Activated effector memory CD4-positive, alpha-beta T cell treated with Interleukin-2 at 50 U/mL for 16 hours (primary cell): ENCODE measurements around the gene RBM17.
"Not testable (repeated sequence)": the region's sequence is repeated elsewhere in the genome, so short reads cannot be mapped to it uniquely, and the experiment has no call there.

Experiments
- DNase-seq: peaks from one replicate; pipeline ENCODE4 v3.0.0-alpha.2; 2020

RBM17 gene

DNA sequence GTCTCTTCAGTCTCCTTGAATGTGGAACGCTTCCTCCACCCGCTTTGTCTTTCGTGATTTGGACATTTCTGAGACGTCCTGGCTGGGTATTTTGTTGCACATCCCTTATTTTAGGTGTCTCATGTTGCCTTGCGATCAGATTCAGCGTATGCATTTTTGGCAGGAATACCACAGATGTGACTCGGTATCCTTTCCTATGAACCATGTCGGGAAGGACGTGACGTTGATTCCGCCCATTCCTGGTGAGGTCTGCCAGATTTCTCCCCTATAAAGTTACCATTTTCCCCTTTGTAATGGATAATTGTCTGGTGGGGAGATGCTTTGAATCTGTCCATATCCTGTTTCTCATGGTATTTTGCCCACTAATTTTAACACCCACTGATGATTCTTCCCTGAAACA, 49.6 kb downstream of the RBM17 start:
- no peak for DNase-seq

DNA sequence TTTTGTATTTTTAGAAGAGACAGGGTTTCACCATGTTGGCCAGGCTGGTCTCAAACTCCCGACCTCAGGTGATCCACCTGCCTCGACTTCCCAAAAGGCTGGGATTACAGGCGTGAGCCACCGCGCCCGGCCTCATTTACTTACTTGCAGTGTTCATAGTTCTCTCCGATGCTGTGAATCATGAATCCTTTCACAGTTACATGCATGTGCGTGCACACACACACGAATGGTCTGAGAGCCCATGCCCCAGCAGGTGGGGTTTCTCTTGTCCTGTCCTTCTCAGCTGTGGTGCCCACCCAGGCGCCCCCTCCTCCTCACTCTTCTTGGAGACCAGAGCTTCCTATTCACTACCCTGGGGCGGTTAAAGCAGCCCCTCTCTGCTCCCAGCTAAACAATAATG, 50.6 kb downstream of the RBM17 start:
- DNase-seq = no peak

DNA sequence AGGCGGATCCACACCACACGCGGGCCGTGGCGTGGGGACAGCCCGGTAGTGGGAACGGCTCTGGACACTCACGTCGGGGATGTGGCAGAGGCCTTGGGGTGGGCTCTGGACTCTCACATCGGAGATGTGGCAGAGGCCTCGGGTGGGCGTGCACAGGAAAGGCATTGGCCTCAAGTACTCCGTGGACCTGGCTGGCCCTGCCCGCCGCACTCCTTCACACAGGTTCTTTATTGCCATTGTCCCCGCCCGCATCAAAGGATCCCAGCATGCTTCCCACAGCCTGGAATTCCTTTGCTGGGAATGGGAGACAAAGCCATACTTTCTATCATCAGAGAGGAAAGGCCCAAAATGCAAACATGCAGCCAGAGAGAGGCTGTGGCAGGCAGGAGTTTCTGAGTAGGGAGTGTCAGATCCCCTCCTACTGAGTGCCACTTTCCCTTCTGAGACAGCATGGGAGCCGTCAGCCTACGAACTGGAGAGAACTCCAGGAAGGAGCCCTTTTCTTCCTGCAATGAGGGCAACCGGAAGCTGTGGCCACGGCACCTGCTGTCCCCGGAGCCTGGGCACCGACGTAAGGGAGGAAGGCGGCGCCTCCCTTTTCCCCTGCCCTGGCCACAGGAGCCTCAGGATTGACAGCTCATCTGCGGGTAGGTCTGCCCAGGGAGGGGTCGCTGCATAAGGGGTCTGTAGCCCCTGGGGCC, 51.5 kb downstream of the RBM17 start:
- peak; percentile 37 for DNase-seq

DNA sequence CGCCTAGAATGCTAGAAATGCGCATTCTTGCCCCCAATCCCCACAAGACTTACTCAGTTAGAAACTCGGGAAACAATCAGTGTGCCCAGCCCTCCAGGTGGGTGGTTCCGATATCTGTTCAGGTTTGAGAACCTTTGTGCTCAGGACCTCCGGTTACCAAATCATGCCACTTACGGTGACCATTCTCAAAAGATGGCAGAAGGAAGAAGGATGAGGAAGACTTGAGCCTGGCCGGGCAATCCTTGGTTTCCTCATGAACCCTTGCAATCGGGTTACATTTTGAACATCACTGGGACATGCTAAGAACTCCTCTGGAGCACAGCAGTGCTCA, 52.1 kb downstream of the RBM17 start:
- DNase-seq = no peak

DNA sequence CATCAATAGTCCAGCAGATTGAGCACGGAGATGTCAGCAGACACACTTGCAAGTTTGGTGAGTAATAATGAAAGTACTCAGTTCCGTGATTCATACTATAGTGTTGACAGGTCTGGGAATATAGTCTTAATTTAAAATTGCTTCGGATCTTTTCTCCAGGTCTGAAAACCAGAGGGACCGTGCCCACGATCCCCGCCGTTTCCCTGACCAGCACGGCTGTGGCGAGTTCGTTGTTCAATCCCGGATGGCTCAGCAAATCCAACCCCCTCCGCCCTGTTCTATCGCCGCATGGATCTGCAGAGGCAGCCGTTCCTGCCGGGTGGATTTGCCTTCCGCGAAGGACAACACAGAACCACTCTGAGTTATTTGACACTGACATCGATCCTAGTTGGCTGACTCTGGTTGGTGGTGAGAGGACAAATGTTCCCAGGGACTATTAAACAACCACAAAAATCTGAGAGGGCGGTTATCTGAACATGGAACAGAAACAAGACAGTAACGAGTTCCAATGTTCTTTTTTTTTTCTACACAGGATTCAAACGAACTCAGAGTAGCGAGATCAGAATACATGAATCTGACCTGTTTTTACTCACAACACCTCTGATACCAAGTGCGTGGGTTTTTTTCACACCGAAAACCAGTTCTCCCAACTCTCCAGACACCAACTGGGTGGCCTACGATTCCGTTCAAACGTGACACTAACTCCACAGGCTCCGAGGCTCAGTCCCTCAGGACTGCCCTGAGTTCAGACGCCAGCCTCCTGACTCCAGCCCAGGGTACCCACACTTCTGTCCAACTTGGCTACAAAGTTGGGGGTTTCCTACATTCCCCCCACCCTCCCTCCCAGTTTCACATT, 52.7 kb downstream of the RBM17 start:
- DNase-seq = no peak

DNA sequence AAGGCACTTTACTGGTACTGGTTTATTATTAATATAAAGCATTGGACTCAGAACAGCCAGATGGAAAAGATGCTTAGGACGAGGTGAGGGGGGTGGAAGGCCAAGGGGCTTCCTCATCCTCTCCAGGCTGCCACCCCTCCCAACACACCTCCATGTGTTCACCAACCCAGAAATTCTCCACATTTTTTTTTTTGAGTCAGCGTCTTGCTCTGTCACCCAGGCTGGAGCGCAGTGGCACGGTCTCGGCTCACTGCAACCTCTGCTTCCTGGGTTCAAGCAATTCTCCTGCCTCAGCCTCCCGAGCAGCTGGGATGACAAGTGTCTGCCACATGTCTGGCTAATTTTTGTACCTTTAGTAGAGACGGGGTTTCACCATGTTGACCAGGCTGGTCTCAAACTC, 53.4 kb downstream of the RBM17 start:
- DNase-seq = not testable (repeated sequence)

DNA sequence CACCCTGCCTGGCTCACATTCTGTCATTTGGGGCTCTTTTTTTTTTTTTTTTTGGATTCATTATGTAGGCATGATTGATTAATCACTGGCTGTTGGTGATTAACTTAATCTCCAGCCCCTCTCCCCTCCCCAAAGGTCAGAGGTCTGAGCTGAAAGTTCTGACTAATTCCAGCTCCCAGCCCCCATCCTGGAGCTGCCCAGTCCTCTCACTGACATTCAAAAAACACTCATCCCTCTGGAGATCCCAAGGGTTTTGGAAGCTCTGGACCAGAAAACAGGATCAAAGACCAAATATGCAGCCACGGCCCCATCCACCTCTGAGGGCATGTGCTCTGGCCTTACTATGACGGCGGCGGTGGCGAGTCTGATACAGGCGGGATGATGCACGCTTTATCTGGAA, 53.8 kb downstream of the RBM17 start:
- no peak for DNase-seq

DNA sequence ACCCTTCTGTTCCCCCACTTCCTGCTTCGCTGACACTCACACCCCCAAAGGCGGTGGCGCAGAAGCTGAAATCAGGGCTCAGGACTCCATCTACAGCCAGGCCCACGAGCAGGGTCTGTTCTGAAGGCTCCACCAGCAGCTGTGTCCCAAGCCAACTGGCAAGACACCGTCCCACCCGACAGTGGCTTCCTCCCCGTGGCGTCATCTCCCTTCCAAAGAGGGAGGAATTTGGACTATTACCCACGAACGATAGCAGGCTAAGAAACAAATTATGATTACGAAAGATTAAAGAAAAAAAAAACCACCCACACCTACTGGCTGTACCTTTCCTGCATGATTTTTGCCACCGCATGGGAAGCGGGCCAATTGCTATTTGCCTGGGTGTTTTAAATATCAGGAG, 54.3 kb downstream of the RBM17 start:
- no peak for DNase-seq

DNA sequence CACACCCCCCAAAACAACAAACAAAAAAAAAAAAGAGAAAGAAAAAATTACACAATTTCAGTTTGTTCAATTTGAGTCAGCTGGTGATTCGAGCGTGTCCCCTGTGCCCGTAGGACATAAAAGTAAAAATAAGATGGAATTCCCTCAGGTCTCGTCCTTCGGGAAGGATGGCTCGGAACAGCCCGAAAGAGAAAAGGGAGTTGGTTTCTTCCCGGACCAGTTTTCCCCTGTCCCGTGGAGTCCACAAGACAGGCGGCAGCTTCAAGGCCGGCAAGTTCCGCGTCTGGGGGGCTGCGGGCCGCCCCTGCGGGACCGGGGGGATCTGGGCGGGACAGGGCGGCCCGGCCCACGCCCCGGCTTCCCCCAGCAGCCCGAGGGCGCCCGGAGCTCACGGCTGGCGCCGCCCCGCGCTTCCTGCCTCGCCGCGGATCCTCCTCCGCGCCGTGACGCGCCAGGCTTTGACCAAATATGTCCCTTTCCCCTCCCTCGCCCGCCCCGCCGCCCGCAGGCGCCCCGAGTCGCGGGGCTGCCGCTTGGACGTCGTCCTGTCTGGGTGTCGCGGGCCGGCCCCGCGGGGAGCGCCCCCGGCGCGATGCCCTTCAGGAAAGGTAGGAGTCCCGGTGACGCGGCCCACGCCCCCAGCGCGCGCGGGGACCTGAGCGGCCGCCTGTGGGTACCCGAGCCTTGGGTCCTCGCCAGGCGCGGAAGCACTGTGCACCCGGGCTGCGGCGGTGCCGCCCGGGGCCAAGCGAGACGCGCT, 55.8 kb downstream of the RBM17 start:
- DNase-seq = peak; percentile 83

DNA sequence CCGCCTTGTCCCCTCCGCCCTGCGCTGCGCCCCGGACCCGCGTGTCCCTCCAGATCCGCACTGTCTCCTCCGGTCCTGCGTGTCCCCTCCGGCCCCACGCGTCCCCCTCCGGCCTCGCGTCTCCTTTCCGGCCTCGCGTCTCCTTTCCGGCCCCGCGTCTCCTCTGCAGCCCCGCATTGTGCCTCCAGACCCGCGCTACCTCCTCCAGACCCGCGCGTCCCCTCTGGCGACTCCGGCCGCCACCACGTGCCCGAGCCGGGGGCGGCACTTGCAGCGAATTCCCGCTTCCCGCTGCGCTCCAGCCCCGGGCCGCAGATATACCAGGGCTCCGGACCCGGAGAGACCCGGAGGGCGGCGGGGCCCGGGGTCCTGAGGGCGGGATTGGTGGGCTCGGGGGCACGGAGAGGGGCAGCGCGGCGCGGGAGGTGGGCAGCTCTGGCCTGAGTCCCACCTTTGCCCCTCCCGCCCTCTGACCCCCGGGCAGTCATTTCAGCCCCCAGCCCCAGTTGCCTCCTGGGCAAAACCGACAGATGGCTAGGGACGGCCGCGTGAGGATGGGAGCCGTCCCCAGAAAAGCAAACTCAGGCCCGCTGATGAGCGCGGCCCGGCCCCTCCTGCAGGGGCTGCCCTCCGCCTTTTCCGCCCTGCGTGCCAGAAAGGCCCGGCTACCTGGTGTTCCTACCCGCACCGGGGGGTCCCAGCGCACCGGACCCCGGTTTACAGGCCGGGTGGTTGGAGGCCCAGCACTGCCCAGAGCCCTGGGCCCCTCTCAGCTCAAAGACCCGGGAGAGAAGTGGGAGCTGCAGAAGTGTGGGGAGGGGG, 56.5 kb downstream of the RBM17 start:
- DNase-seq = no peak

DNA sequence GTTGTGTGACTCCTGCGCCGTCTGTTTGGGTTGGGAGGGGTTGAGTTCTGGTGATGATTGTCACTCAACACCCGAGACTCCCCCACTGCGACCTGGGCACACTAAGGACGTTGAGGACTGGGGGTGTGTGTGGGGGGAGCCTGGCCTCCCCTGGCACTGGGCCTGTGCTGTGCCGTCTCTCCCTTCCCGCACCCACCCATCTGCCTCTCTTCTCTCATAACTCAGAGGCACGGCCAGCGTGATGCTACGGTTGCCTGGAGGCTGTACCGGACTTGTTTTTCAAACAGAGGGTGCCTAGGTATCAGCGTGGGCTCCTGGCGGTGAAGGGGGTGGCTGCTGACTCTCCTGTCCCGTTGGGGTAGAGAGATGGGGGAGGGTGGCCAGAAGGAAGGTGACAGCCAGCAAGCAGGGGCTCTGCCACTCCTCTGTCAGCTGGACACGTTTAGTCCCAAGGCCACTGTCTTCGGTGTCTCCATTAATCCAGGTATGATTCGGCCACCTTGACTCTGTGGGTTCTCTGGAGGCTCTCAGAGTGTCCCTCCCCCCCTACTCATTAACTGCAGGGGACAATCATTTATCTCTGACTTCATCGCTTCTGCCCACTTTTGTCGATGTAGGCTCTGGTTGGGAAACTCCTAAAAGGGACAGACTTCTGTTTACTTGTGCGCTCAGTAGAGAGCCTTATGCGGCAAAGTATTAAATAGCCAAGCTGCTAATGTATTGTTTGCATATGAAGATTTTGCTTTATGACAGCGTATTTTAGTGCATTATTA, 57.4 kb downstream of the RBM17 start:
- no peak for DNase-seq

DNA sequence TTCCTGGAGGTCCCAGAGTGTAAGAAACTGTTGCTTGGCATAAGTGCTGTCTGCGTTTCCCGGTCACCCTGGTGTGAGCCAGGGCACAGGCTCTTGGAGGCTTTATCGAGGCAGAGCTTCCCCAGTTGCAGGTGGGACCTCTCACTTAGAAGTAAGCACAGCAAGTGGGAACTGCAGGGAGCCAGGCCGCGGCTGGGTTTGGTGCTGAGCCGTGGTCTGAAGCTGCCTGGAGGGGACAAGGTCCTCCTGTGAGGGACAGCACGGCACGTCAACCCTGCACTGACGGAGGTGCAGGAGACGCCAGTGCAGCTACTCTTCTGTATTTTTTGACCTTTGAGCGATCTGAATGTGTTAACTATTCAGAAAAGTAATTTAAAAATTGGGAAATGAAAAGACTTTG, 58.1 kb downstream of the RBM17 start:
- DNase-seq = no peak

DNA sequence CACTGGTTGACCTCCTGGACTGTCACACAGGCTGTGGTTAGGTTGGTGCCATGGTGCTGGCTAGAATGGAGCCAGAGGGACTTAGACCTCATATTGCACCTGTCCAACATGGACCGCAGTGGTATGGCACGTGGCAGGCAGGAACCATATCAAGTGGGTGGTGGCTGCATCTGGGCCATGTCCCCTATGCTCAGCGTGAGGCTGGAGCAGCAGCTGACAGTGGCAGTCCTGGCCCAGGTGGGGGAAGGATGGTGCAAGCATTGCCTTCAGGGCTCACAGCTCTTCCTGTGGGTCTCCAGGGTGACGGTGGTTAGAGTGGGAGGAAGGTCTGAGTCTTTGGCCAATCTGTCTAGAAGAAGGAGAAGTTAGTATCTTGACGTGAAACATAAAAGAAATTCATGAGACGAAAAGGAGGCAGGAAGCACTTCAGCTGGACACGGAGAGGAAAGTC, 59.4 kb downstream of the RBM17 start:
- no peak for DNase-seq

DNA sequence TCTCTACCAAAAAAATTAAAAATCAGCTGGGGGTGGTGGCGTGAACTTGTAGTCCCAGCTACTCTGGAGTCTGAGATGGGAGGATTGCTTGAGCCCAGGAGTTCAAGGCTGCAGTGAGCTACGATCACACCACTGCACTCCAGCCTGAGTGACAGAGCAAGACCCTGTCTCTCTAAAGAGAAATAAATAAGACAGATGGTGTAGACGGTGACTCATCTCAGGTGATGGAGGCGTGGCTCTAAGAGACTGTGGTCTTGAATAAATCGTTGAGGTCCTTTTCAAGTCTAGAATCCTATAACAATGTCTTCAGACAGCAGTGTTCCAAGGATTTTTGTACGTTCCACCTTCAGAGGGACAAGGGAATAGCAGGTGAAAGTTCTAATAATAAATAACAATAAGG, 60.1 kb downstream of the RBM17 start:
- DNase-seq = no peak

DNA sequence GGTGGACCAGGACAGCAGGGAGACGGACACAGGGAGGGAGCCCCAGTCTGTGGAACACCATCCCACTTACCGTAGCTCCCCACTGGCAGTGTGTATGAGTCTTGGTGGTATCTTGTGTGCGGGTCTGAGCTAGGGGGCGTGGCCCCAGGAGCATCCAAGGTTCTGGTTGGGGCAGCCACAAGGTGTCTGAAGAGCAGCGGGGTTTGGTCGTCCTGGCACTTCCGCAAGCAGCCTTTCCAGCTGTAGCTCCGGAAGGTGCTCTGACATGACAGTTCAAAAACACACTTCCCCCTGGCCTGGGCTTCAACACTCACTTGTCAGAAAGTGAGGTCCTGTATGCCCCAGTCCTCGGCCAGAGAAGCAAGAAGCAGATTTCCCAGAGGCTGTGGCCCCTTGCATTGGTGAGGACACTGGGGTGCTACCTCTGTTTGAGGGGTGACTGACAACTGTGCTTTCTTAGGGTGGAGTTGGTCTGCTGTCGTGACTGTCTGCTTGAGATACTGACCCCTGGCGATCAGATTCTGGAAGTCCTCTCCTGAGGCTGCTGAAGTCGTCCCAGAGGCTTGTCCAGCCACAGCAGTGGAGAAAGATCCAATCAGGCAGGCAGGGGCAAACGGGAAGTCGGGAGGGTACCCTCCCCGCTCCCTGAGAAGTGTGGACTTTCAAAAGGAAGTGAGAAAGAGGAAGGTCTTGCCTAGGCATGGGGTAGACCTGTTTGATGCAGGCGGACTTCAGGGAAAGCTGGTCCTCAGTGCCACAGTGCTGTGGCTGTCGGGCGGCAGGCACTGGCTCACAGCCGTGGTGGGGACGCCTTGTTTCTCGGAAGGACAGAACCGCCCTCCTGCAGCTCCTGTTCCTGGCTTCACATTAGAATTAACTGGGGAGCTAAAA, 62.5 kb downstream of the RBM17 start:
- DNase-seq = no peak

DNA sequence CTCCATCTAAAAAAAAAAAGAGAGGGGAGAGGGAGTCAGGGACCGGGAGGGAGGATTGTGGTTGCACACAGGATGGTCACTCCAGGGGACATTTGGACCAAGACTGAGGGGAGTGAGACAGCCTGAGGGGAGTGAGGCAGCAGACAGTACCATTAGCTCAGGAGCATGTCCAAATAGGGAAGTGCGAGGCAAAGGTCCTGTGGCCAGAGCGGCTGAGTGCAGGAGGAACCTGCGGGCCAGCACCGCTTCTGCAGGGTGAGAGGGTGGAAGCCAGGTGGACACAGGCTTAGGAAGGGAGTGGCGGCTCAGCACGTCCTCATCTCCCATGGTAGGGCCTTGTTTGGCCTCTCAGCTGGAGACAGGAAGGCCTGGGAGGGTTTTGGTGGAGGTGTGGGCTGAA, 65.0 kb downstream of the RBM17 start:
- no peak for DNase-seq

DNA sequence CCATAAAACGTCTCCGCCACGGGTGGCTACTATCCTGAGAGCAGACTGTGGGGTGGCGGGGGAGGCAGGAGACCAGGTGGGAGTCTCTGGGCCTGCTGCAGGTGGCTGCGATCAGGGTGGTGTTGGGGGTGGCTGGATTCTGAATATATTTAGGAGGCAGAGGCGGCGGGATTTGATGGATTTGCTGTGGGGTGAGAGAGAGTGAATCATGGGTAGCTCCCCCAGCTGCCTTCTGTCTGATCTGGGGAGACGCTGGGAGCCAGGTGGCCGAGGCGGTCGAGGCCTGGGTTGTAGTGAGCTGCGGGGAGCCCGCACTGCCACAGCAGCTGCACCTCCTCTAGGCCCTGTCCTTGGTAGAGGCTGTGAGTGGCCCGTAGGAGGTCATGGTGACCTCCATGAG, 65.7 kb downstream of the RBM17 start:
- no peak for DNase-seq

DNA sequence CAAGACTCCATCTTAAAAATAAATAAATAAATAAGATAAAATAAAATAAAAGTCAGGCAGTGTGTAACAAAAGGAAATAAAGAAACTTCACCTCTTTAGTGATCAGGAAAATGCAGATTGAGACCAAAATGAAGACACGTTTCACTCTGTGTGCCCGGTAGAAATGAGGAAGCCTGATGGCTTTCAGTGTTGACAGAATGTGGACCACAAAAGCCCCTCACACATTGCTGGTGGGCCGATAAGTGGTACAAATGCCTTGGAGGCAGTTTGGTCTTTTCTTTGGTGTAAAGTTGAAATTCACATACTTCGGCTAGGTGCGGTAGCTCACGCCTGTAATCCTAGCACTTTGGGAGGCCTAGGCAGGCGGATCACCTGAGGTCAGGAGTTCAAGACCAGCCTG, 69.4 kb downstream of the RBM17 start:
- DNase-seq = no peak

DNA sequence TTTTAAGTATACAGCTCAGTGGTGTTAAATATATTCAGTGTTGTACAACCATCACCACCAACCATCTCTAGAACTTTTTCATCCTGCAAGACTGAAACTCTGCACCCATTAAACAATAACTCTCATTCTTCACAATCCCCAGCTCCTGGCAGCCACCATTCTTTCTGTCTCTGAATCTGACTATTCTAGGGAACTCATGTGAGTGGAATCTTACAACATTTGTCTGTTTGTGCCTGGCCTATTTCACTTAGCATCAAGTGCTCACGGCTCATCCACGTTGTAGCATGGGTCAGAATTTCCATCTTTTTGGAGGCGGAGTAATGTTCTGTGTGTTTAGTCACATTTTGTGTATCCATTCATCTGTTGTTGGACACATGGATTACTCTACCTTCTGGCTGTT, 73.1 kb downstream of the RBM17 start:
- no peak for DNase-seq

DNA sequence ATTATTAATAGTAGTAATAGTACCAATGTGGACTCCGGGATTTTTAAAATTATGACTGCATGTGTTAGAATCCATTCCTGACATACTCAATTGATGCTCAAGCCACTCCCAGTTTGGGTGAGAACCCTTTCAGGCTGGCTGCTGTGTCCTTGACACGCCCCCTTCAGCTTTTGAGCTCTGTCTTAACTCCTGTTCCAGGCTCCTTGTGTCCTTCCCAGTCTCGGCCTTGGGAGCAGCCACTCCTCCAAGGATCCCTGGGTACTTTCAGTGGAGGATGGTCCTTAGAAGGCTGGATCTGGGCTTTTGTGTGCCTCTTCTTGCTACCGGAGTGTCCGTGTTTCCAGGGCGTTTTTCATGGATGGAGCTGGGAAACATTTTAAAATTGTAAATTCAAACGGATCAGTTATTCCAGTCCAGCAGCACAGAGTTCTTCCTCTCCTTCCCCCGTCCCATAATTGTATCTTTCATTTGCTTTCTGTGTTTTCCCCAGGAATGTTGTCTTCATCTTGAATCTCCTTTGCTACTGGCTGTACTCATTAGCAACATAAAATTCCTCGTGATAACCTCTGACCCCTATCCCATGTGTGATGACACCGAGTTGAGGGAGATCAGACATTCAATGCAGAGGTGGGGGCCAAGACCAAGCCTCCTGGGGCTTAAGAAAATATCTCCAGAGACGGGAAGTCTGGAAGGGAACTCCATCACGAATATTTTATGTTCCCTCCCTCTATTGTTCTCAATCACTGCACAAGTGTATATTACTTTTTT, 73.9 kb downstream of the RBM17 start:
- DNase-seq = no peak
